Hepatocyte (in vitro differentiated cells): ENCODE results near the gene STK32A. TPM values are rescaled to one million over a fixed set of nuclear protein-coding genes. Genes with fewer than 3 reads are reported as not detected.

Source experiments
- DNase-seq: peaks from one replicate; pipeline ENCODE4 v3.0.0-alpha.2; 2016; ENCODE audit warnings: low spot score
- H2AFZ ChIP-seq: fragments of 200-600 bp; sonication (generic); 2 replicates; pipeline ENCODE4 v1.6.0; 2016; ENCODE audit warnings: antibody characterized with exemption, mild to moderate bottlenecking
- H3K27ac ChIP-seq: fragments of 200-600 bp; sonication (generic); 2 replicates; pipeline ENCODE4 v1.5.1; 2016; ENCODE audit warnings: mild to moderate bottlenecking
- H3K27me3 ChIP-seq: fragments of 200-600 bp; sonication (generic); 2 replicates; pipeline ENCODE4 v1.6.1; 2016
- H3K36me3 ChIP-seq: fragments of 200-600 bp; sonication (generic); replicated peaks from 2 replicates; pipeline ENCODE4 v1.5.1; 2016; ENCODE audit warnings: low read depth; ENCODE audit not compliant: insufficient read depth
- H3K4me1 ChIP-seq: fragments of 200-600 bp; sonication (generic); 2 replicates; pipeline ENCODE4 v1.5.1; 2016; ENCODE audit warnings: mild to moderate bottlenecking, moderate library complexity; ENCODE audit not compliant: insufficient read depth
- H3K4me2 ChIP-seq: fragments of 200-600 bp; sonication (generic); 2 replicates; pipeline ENCODE4 v1.6.0; 2016
- H3K4me3 ChIP-seq: fragments of 200-600 bp; sonication (generic); 2 replicates; pipeline ENCODE4 v1.5.1; 2016; ENCODE audit warnings: mild to moderate bottlenecking
- H3K79me2 ChIP-seq: fragments of 200-600 bp; sonication (generic); 2 replicates; pipeline ENCODE4 v1.6.0; 2017; ENCODE audit warnings: mild to moderate bottlenecking
- H3K9me2 ChIP-seq: fragments of 200-600 bp; sonication (generic); replicated peaks from 2 replicates; pipeline ENCODE4 v1.6.0; 2017; ENCODE audit warnings: mild to moderate bottlenecking; ENCODE audit not compliant: insufficient read depth
- H3K9me3 ChIP-seq: fragments of 200-600 bp; sonication (generic); 2 replicates; pipeline ENCODE4 v1.5.1; 2016; ENCODE audit warnings: low read depth, mild to moderate bottlenecking
- H4K20me1 ChIP-seq: fragments of 200-600 bp; sonication (generic); 2 replicates; pipeline ENCODE4 v1.6.0; 2016; ENCODE audit warnings: mild to moderate bottlenecking; ENCODE audit not compliant: insufficient read depth, poor library complexity, severe bottlenecking
- EZH2 ChIP-seq: fragments of 200-600 bp; sonication (generic); IDR thresholded peaks from 2 replicates; pipeline ENCODE4 v1.6.1; 2016; ENCODE audit warnings: antibody characterized with exemption, mild to moderate bottlenecking, borderline replicate concordance
- EZH2phosphoT487 ChIP-seq: fragments of 200-600 bp; sonication (generic); IDR thresholded peaks from one replicate; pipeline ENCODE4 v1.6.1; 2018; ENCODE audit warnings: antibody characterized with exemption, mild to moderate bottlenecking, low read depth, moderate library complexity; ENCODE audit not compliant: unreplicated experiment, severe bottlenecking
- WGBS: methylation state at CpG from one replicate; pipeline ENCODE4 v1.1.6; 2016; ENCODE audit warnings: low lambda C conversion rate; ENCODE audit errors: missing lambda C conversion rate; 5-methylcytosine and 5-hydroxymethylcytosine counted together
- polyA plus RNA-seq: library from polyadenylated mRNA; unstranded; fragments of >200 nt; fragmentation: Nextera tagmentation; extraction: Ambion mirVana; gene quantifications from 2 replicates; pipeline ENCODE4 v1.2.1, GENCODE V29; 2016
- total RNA-seq: library from RNA; depleted of rRNA; stranded (reverse); fragments of >200 nt; gene quantifications from 2 replicates; pipeline ENCODE4 v1.2.3, GENCODE V29; 2014
- TF ChIP-seq, protein P1 (sequence below): fragments of 200-600 bp; sonication (generic); IDR thresholded peaks from 2 replicates; pipeline ENCODE4 v1.5.1; 2016; ENCODE audit warnings: antibody characterized with exemption, mild to moderate bottlenecking; ENCODE audit not compliant: poor library complexity

The STK32A gene
- total and polyA plus RNA-seq, 2 experiments from 2014 or later: 2.3 to 2.6 TPM

DNA sequence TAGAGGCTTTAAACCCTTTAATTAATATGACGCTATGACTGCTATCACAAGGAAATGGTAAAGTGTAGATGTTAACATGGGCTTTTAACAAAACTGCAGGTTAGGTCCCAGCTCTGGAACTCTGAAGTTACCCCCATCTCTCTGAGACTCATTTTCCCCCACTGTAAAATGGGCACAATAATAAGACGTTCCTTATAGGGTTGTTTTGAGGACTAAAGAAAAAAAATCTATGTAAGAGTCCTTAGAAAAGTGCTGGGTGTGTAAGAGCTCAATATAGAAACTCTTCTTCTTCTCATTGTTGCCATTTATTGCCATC is 45.8 kb upstream of the STK32A start:
- H3K27ac ChIP-seq: no peak overlapping the region
- no peak overlapping the region for H3K4me3 ChIP-seq
- no peaks in the 10 kb centered on the region for H3K79me2 ChIP-seq
- no peaks in the 10 kb centered on the region for H3K9me3 ChIP-seq
- no peaks in the 10 kb centered on the region for H4K20me1 ChIP-seq
- no peaks in the 10 kb centered on the region for H3K36me3 ChIP-seq
- 19% methylated on average over 2 of the region's 2 CpGs for WGBS
- no peak overlapping the region for H2AFZ ChIP-seq
- H3K27me3 ChIP-seq: no peaks in the 10 kb centered on the region
- TF ChIP-seq EZH2: no peak
- TF ChIP-seq EZH2phosphoT487: no peak
- TF ChIP-seq, protein P1, sequence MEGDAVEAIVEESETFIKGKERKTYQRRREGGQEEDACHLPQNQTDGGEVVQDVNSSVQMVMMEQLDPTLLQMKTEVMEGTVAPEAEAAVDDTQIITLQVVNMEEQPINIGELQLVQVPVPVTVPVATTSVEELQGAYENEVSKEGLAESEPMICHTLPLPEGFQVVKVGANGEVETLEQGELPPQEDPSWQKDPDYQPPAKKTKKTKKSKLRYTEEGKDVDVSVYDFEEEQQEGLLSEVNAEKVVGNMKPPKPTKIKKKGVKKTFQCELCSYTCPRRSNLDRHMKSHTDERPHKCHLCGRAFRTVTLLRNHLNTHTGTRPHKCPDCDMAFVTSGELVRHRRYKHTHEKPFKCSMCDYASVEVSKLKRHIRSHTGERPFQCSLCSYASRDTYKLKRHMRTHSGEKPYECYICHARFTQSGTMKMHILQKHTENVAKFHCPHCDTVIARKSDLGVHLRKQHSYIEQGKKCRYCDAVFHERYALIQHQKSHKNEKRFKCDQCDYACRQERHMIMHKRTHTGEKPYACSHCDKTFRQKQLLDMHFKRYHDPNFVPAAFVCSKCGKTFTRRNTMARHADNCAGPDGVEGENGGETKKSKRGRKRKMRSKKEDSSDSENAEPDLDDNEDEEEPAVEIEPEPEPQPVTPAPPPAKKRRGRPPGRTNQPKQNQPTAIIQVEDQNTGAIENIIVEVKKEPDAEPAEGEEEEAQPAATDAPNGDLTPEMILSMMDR: no peak
- H3K4me1 ChIP-seq: no peaks in the 10 kb centered on the region
- no peaks in the 10 kb centered on the region for H3K9me2 ChIP-seq
- no peak overlapping the region for H3K4me2 ChIP-seq
- DNase-seq: no peak

DNA sequence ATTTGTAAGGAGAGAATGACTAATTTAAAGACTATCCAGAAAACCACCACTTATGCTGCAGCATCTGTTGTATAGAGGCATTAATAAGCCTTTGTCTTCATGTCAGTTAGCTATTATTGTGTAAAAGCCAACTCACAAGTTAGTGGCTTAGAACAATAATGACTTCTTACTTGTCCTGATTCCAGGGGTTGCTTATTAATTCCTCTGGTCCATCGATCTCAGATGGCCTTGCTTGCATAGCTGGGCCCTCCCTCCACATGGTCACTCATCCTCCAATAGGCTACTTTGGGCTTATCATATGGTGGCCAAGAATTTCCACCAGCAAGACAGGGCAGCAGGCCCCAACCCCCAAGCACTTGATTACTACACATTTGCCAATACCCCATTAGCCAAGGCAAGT is 44.5 kb upstream of the STK32A start:
- 79% methylated on average over 1 of the region's 1 CpG for WGBS
- no peak for DNase-seq
- H3K27ac ChIP-seq: no peak overlapping the region
- no peaks in the 10 kb centered on the region for H3K9me2 ChIP-seq
- no peak for TF ChIP-seq EZH2phosphoT487
- TF ChIP-seq, protein P1: no peak
- TF ChIP-seq EZH2: no peak
- no peak overlapping the region for H2AFZ ChIP-seq
- no peaks in the 10 kb centered on the region for H3K4me1 ChIP-seq
- H3K9me3 ChIP-seq: no peaks in the 10 kb centered on the region
- H3K36me3 ChIP-seq: no peaks in the 10 kb centered on the region
- no peaks in the 10 kb centered on the region for H3K79me2 ChIP-seq
- no peaks in the 10 kb centered on the region for H4K20me1 ChIP-seq
- no peak overlapping the region for H3K4me2 ChIP-seq
- no peaks in the 10 kb centered on the region for H3K27me3 ChIP-seq
- H3K4me3 ChIP-seq: no peak overlapping the region

DNA sequence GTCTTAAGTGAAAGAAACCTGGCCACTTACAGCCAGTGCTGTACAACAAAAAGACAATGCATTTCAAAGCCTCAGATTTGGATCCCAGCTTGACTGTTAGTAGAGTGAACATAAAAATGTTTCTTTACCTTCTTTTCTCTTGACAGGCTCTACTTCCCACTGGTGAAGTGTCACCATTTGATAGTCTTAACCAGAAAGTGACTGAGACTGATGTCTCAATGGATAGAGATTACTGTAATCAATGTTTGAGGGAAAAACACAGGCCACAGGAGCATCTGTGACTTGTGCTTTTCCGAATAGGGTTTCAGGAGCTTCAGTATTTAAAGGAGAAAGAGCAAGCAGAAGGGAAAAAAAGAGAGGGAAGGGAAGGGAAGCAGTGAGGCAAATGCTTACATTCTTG is 41.7 kb upstream of the STK32A start:
- H2AFZ ChIP-seq: no peak overlapping the region
- no peak overlapping the region for H3K4me2 ChIP-seq
- H4K20me1 ChIP-seq: no peaks in the 10 kb centered on the region
- no peaks in the 10 kb centered on the region for H3K4me1 ChIP-seq
- no peak for DNase-seq
- no peak overlapping the region for H3K4me3 ChIP-seq
- WGBS: 80% methylated on average over 1 of the region's 1 CpG
- H3K27me3 ChIP-seq: no peaks in the 10 kb centered on the region
- H3K9me2 ChIP-seq: no peaks in the 10 kb centered on the region
- no peaks in the 10 kb centered on the region for H3K36me3 ChIP-seq
- H3K9me3 ChIP-seq: no peaks in the 10 kb centered on the region
- H3K79me2 ChIP-seq: no peaks in the 10 kb centered on the region
- no peak overlapping the region for H3K27ac ChIP-seq
- TF ChIP-seq, protein P1: no peak
- TF ChIP-seq EZH2phosphoT487: no peak
- no peak for TF ChIP-seq EZH2

DNA sequence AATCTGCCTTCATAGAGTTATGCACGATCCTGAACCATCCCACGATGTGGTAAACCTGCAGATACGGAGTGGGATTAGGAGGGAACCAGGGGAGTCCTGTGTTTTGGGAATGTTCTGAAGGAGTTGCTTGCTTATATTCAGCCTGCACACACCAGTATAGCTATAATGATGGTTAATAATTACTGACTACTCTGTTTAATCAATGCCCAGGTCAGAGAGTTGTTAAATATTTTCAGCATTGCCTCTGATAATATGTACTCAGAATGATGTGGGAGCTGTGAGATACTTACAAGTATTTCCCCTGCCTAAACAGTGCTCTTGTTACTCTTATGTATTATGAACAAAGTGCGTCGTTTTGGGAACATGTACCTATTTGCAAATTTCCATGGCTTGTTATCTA is 34.8 kb upstream of the STK32A start:
- no peaks in the 10 kb centered on the region for H3K9me2 ChIP-seq
- no peaks in the 10 kb centered on the region for H4K20me1 ChIP-seq
- H3K4me1 ChIP-seq: no peaks in the 10 kb centered on the region
- no peak overlapping the region for H3K27ac ChIP-seq
- TF ChIP-seq EZH2phosphoT487 (no peak), EZH2 (no peak)
- TF ChIP-seq, protein P1: no peak
- no peak overlapping the region for H2AFZ ChIP-seq
- no peak for DNase-seq
- H3K79me2 ChIP-seq: no peaks in the 10 kb centered on the region
- no peaks in the 10 kb centered on the region for H3K36me3 ChIP-seq
- H3K4me2 ChIP-seq: peak overlapping the region; percentile 62
- H3K4me3 ChIP-seq: no peak overlapping the region
- no peaks in the 10 kb centered on the region for H3K9me3 ChIP-seq
- WGBS: 64% methylated on average over 5 of the region's 5 CpGs
- no peaks in the 10 kb centered on the region for H3K27me3 ChIP-seq
